HG02588 (cell line): ENCODE results near the gene CGB2.
"Not testable (repeated sequence)": the region's sequence is repeated elsewhere in the genome, so short reads cannot be mapped to it uniquely, and the experiment has no call there.

Source experiments
- ATAC-seq: cut with Tn5 transposase; IDR thresholded peaks from one replicate; pipeline ENCODE4 v1.9.1; 2021; ENCODE audit warnings: mild to moderate bottlenecking, moderate library complexity; ENCODE audit not compliant: unreplicated experiment

CGB2 gene

GRCh38 chr19:49064768-49065611 lies 33.3 kb downstream of the CGB2 start, which contains the start of gene NTF4:
Gene NTF4 (minus strand): TSS chr19:49064818. CDS start chr19:49061997, 2,821 bp downstream.
- no peak for ATAC-seq

DNA sequence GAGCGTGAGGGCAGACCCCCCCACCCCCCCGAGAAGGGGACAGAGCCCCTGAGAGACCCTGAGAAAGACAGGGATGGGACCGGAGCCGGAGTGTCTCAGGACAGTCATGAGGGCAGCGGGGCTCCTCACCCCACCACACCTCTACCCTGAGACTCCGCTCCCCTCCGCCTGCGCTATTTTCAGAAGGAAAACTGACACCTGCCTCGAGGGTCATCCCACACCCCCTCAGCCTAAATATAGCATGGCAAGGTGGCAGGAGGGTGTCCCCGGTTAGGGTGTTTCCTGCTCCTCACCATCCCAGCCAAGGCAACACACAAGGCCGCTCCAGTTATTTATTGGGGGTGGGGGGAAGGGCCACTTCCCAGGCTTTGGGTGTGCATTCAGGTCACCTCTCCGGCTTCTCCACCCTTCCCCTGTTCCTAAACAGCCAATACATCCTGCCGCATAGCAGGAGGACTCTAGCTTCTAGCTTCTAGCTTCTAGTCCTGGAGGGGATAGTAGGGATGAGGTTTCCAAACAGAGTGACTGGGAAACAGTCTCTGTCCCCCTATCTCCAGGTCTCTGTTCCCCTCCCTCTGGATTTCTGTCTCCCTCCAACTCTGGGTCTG lies 34.3 kb downstream of the CGB2 start:
- ATAC-seq, result no peak

DNA sequence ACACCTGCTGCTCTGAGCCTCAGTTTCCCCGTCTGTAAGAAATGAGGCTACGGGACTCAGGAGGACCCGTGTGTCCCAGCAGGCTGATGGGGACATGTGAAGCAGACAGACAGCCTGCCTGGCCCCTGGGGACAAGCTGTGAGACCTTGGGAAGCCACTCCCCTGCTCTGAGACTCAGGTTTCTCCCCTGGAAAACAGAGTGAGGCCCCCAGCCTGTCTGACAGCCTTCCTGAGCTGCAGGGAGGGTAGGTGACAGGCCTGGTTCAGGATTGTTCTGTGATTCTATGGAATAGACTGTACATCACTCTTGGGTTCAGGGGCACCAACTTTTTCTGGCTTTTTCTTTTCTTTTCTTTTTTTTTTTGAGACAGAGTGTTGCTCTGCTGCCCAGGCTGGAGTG lies 35.9 kb downstream of the CGB2 start:
- ATAC-seq, result no peak

GRCh38 chr19:49069026-49069425 lies 37.3 kb downstream of the CGB2 start:
- ATAC-seq, result no peak

- ATAC-seq, result no peak
Measured at GRCh38 chr19:49070416-49070815, 38.7 kb downstream of the CGB2 start.

- no peak for ATAC-seq
Measured at GRCh38 chr19:49071860-49072547, 40.3 kb downstream of the CGB2 start.

DNA sequence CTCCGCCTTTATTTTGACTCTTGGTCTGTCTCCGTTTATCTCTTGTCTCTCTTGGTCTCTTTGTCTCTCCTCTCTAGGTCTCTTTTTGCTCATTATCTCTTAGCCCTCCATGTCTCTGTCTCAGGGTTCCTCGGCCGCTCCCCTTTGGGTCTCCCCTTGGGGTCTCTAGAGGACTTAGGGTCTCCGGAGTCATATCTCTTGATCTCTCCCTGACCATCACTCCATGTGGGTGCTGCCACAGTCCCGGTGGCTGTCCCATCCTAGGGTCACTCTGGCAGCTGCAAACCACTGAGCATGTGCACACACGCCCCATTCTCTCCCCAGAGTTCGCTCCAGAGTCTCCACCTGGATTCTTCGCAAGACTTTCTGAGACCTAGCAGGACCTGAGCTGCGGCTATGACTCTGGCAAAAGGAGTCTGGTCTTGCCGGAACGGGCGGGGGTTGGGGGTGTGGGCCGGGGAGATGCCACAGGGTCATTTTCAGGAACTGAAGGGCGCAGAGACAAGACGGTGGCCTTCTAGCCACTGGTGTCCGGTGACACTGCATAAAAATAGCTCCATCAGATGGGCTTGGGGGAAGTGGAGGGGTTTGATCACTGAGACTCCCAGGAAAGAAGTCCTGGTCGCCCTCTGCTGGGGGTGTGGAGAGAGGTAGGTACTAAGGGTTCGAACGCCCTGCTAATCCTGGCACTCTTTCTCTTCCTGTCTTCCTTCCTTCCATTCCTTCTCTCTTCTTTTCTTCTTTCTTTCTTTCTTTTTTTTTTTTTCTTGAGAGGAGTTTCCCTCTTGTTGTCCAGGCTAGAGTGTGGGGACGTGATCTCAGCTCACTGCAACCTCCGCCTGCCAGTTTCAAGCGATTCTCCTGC lies 42.1 kb downstream of the CGB2 start:
- ATAC-seq, result no peak

- not testable (repeated sequence) for ATAC-seq
Measured at GRCh38 chr19:49074869-49075268, 43.2 kb downstream of the CGB2 start.

DNA sequence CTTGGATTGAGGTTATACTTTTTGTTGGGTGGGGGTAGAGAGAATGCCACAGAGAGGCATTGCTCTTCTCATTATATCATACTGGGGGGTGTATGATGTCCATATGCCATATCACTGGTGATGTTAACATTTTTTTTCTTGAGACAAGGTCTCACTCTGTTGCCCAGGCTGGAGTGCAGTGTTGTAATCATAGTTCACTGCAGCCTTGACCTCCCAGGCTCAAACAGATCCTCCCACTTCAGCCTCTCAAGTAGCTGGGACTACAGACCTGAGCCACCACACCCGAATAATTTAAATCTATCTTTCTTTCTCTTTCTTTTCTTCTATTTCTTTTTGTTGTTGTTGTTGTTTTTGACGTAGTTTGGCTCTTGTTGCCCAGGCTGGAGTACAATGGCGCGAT lies 48.7 kb downstream of the CGB2 start:
- no peak for ATAC-seq

DNA sequence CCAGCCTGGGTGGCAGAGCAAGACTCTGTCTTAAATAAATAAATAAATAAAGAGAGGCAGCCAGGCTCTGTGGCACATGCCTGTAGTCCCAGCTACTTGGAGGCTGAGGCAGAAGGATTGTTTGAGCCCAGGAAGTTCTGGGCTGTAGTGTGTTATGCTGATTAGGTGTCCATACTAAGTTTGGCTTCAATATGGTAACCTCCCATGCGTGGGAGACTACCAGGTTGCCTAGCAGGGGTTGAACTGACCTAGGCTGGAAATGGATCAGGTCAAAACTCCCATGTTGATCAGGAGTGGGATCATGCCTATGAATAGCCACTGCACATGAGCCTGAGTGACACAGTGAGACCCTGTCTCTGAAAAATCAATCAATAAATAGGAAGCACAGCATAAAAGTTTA lies 49.6 kb downstream of the CGB2 start:
- ATAC-seq, result no peak
